Measurements from ENCODE around the gene ODF2.
A peak's percentile ranks its signal among the peaks of the same experiment; 100 is the strongest.

DNA sequence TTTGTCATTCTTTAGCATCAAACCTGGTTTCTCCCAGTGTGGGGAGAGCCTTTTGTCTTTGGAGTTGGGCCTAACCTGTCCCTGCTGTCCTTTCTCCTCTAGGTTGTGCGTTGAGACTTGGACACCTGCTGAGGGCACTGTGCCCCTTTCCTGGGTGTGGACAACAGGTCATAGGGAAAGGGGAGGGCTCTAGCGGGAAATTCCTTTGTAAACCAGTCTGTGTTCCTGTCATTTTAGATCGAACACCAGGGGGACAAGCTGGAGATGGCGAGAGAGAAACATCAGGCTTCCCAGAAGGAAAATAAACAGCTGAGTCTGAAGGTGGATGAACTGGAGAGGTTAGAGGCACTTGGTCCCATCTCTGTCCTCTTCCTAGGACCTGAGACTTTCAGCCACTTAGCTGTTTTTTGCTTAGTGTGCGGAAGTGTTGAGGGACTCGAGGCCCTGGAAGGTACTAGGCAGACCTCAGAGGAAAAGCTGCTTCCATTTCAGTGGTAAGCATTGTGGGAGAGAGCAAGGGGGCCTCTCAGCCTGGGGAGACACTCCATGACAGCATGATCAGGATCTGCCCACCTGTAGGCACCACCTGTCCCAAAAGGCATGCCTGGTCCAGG lies 40.1 kb downstream of the ODF2 start:
- TF ChIP-seq, protein P1, sequence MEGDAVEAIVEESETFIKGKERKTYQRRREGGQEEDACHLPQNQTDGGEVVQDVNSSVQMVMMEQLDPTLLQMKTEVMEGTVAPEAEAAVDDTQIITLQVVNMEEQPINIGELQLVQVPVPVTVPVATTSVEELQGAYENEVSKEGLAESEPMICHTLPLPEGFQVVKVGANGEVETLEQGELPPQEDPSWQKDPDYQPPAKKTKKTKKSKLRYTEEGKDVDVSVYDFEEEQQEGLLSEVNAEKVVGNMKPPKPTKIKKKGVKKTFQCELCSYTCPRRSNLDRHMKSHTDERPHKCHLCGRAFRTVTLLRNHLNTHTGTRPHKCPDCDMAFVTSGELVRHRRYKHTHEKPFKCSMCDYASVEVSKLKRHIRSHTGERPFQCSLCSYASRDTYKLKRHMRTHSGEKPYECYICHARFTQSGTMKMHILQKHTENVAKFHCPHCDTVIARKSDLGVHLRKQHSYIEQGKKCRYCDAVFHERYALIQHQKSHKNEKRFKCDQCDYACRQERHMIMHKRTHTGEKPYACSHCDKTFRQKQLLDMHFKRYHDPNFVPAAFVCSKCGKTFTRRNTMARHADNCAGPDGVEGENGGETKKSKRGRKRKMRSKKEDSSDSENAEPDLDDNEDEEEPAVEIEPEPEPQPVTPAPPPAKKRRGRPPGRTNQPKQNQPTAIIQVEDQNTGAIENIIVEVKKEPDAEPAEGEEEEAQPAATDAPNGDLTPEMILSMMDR (conservative IDR thresholded peaks at IDR 0.05 in 1 of 2, IDR thresholded peaks at IDR 0.05 in 1 of 2; ENCODE audit: extremely low read depth in 1 of 2, insufficient read depth in 1 of 2, low read depth in 1 of 2, low read length in 2 of 2) = peak in 1 of 2 donors; percentile 11
- no peak for TF ChIP-seq EZH2 (IDR thresholded peaks at IDR 0.05; ENCODE audit: borderline replicate concordance, low read length)

Data from mammary epithelial cell (primary cell).